KG1 (cell line): ENCODE results near the gene CRACDL.

Source experiments
- DNase-seq: peaks from one replicate; lab custom pipeline; 2025; lab: John Stamatoyannopoulos, UW

Gene CRACDL

GRCh38 chr2:98801921-98802321, 134.1 kb downstream of the CRACDL start:
- no peak for DNase-seq

- no peak for DNase-seq
These were observed 134.7 kb downstream of the CRACDL start for GRCh38 chr2:98801286-98801685.

- no peak for DNase-seq
These were observed 135.5 kb downstream of the CRACDL start for GRCh38 chr2:98800330-98801064.

- no peak for DNase-seq
These were observed 136.4 kb downstream of the CRACDL start for GRCh38 chr2:98799375-98800329.

GRCh38 chr2:98796775-98797544, 139.1 kb downstream of the CRACDL start:
- no peak for DNase-seq

- no peak for DNase-seq
These were observed 139.9 kb downstream of the CRACDL start for GRCh38 chr2:98795891-98796676.

- DNase-seq = no peak
These were observed 141.9 kb downstream of the CRACDL start for GRCh38 chr2:98793897-98794830.

GRCh38 chr2:98793275-98793674, 142.8 kb downstream of the CRACDL start:
- no peak for DNase-seq

GRCh38 chr2:98790221-98790620, 145.8 kb downstream of the CRACDL start:
- DNase-seq = no peak

- no peak for DNase-seq
These were observed 148.3 kb downstream of the CRACDL start for GRCh38 chr2:98787700-98788099.

GRCh38 chr2:98786179-98786578, 149.8 kb downstream of the CRACDL start:
- DNase-seq = no peak

- no peak for DNase-seq
These were observed 153.5 kb downstream of the CRACDL start for GRCh38 chr2:98782570-98782969.

- DNase-seq = no peak
These were observed 154.2 kb downstream of the CRACDL start for GRCh38 chr2:98781822-98782221.

GRCh38 chr2:98778741-98779483, 157.1 kb downstream of the CRACDL start:
- no peak for DNase-seq

GRCh38 chr2:98778151-98778550, 157.9 kb downstream of the CRACDL start:
- DNase-seq = no peak

GRCh38 chr2:98777710-98778109, 158.3 kb downstream of the CRACDL start:
- DNase-seq = no peak

GRCh38 chr2:98777076-98777475, 158.9 kb downstream of the CRACDL start:
- DNase-seq = no peak

- DNase-seq = no peak
These were observed 159.9 kb downstream of the CRACDL start for GRCh38 chr2:98776136-98776535.

- DNase-seq = no peak
These were observed 160.7 kb downstream of the CRACDL start for GRCh38 chr2:98775146-98775986.
